HG02943 (cell line): Measurements from ENCODE around the gene ENTHD1.
"Not testable (repeated sequence)": the region's sequence is repeated elsewhere in the genome, so short reads cannot be mapped to it uniquely, and the experiment has no call there.

Experiments used
- ATAC-seq: cut with Tn5 transposase; IDR thresholded peaks from one replicate; pipeline ENCODE4 v1.9.1; 2021; ENCODE audit warnings: mild to moderate bottlenecking, low read depth, moderate library complexity; ENCODE audit not compliant: unreplicated experiment

Gene ENTHD1

DNA sequence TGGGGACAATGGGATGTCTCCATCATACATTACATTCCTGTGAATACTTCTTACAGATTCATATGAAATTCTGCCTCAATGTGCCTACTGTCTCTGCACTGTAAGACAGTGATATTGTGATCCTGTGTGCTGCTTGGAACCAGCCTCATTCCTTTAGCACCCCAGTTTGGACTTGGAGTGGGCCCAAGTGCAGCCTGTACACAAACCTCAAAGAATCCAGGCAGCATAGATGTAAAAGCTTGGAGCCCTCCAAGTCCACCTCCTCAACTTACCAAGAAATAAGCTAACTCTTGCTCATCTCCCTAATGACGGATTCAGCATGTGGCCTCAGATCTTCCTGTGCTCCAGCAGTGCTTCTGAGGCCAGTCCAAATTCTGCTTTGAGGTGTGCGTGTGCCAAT, 31.7 kb upstream of the ENTHD1 start:
- ATAC-seq, result no peak

DNA sequence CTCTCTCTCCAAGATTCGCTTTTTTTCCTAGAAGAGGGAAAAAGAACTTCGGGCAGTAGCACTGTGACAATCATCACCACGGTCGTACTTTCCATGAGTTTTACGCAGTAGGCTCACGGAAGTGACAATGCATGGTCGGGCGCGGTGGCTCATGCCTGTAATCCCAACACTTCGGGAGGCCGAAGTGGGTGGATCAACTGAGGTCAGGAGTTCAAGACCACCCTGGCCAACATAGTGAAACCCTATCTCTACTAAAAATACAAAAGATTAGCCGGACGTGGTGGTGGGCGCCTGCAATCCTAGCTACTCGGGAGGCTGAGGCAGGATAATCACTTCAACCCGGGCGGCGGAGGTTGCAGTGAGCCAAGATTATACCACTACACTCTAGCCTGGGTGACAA, 30.7 kb upstream of the ENTHD1 start:
- no peak for ATAC-seq

DNA sequence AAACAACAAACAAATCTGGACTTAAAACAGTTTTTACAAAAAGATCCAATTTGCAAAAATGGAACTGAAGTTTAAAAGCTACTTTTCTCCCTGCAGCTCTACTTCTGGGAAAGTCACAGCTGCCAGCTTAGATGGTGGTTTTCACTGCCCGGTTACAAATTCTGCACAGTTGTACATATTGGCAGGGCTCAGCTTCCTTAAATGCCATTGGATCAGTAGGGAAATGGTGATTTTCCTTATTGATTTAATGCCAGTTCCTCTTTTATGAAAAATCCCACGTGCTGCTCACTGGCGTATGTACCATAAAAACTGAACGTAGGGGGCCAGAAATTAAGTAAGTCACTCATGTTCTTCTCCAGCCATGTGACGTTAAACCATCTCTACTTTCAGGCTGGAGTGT, 30.1 kb upstream of the ENTHD1 start:
- no peak for ATAC-seq

DNA sequence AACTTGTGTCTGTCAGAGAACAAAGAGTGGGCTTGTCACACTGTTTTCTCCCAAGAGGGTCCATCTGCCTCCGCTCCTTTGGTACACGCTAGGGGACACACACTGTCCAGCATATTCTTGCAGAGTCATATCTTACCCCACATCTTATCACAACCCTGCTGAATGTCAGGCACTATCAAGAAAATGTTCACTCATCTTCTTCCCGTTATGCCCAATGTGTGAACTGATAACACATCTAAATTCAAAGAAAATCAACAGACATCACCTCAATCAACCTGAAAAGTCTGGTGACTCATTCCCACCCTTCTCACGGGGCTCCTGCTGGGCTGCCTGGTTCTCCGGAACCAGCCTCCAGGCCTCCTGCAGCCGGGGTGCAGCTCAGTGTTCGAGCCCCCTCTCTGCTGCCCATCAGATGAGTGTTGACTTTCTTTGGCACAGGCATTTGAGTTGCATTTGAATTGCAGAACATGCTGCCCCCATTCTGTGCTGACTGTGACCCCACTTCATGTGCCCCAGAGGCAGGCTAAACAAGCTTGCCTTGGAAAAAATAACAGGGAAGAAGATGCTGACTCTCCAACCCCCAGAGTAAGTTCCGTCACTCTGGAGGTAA, 26.7 kb upstream of the ENTHD1 start:
- no peak for ATAC-seq

DNA sequence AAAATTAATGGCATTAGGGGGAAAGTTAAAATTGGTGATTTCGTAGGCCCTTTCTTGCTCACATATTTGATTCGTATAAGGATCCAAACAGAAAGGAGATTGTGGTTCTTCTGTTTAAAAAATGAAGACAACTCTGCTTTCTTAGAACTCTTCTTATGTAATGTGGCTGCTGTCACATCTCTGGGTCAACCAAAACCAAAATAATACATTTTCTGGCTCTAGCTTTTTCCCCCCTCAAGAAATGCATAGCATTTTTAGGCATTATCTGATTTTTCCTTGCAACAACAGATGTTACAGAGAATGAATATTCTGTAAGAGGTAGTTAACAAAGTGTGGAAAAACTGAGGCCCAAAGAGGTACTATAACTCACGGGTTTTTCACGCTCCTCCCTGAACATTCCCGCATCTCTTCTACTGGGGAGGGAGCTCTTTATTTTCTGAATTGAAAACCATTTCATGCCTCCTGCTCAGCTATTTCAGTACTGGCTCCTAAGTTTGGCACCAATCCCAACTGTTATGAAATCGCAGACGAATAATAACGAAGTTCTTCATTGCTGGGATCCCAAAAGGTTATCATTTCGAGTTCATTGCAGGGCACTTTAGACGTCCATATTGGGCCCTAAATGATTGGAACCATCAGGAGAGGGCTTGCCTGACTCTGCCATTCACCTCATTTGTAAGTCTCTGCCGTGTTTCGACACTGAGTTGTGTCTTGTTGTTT, 24.4 kb upstream of the ENTHD1 start:
- no peak for ATAC-seq

DNA sequence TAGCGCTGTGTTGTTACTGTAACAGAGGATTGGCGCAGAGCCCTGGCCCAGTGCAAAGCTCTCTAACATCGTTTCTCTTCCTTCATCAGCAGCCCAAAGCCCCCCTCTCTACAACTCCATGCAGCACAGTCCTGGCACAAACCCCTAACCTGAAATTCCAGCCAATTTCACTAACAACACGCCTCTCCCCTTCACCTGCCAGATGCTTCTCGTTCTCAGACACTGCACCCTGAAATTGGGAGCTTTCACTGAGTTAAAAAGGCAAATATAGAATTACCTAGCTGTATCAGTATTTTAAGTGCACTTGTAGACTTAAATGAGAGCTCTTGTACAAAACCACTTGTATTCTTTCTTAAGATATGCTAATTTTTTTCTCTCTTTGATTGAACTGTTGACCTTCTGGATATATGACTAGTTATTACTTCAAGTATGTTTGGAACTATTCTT, 23.7 kb upstream of the ENTHD1 start:
- no peak for ATAC-seq

DNA sequence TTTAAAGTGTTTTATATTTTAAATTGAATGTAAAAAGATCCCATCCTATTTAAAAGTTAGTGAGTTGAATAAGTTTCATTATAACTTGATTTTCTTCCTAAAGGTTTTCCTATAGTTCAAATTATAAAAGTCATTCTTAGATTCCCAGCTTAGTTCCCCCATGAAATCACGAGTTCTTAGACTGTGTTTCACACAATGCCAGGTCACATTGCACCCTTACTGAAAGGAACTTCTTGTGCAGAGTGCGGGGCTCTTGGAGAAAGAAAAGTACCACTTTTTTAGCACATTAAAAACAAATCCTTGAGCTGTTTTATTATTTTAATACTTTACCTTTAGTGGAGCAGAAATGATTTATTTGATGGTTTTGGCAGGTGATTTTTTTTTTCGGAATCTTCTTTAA, 22.9 kb upstream of the ENTHD1 start:
- ATAC-seq, result no peak

DNA sequence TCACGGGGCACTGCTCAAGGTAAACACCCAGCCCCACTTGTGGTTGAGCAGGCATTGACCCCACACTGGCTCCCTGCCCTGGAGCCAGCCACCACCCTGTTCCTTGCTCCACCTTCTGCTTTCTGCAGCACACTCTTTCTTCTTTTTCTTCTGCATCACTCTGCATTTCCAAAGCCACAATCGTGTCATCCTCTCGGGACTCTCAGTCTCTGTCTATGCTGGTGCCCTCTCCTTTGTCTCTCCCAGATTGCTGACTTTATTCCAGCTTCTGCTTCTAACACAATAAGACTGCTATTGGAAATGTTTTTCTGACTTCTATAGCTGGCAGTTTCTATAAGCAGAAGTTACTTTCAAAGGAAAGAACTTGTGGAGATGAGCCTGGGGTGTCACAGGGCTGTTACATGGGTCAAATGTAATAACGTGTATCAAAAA, 21.8 kb upstream of the ENTHD1 start:
- no peak for ATAC-seq

DNA sequence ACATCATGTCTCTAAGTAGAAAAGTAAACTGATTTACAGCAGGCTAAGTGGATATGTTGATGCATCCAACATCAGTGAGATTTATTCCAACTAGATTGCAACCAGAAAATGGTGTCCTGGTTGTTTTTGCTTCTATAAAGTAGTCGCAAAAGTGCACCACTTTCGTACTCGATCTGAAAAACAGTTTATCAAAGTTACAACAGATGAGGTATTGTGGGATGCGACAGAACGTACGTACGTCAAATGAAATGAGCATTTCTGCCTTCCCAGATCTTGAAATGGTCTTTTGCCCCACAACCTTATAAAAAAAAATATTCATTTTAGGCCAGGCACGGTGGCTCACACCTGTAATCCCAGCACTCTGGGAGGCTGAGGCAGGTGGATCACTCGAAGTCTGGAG, 21.0 kb upstream of the ENTHD1 start:
- no peak for ATAC-seq

DNA sequence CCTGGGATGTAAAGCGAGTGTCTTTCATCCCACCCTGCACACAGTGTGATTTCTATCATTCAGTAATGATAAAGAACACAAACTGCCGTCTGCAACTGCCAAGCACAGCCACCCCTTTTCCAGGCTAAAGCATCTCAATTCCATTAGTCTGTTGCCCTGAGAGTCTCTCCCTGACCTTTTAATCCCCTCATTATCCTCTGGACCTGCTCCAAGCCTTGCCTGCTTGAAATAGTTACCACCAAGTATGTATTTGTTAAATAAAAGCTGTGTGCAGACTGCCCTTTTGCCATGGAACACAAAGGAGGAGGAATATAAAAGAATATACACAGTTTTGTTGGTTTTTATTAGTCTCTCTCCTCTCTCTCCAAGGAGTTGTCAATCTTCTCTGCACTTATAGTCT, 20.3 kb upstream of the ENTHD1 start:
- ATAC-seq, result no peak

DNA sequence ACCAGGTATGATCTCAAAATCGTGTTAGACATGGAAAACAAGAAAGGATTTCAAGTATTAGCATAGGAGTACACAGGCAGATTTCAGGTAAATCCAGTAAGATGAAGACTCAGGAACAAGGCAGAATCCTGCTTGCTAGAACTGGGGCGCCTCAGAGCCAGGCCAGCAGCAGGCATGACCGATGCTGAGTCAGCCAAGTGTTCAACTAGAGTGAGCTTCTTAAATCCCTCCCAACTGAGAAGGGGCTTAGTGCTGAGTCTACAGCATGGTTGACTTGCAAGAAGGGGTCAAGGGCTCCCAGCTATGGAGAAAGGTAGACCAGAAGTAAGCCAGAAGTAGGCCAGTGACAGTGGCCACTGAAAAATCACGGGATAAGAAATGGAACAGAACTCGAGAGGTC, 19.8 kb upstream of the ENTHD1 start:
- no peak for ATAC-seq

DNA sequence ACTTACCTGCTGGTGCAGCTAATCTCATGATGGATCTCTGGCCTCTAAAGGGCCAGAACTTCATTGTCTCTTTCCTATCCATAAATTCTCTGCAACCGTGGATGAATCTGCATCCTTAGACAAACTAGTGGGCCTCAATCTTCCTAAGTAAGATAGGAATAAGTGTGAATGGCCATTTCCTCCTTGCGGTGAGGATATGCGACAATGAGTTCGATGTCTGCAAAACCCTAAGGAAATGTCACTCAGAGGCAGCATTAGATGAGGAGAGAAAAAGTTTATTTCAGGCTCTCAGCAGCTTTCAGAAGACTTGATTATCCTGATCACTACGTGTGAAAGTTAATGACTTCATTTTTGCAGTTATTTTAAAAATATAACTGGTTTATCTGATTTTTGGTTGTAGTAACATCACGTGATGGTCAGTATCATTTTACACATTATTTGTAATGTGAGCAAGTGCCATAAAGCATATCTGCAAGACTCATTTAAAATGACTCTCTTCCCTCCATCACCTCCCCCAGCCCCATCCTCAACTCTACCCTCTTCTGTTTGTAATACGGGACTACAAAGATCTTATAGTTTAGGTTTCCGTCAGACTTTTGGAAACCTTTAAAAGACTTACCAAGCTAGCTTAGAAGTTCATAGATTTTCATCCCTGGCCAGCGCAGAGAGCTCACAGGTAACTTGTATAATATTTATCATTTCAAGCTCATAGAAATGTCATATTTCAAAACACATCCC, 17.5 kb upstream of the ENTHD1 start:
- ATAC-seq, result no peak

DNA sequence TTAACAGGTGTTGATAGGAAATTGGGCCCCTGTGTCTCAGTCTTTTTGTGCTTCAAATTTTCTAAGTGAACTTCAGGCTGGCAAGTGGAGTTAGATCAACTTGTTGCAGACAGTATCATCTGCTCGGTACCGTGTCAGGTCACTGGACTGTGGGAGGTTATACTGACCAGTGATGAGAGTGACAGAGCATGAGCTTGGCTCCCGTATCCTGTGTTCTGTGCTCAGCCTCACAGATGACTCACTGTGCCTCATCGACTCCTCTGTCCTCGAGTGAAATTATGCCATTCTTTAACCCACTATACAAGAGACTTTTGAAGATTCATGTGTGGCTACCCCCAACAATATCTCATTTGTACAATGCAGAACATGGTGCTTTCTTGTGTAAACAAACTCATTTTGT, 15.2 kb upstream of the ENTHD1 start:
- ATAC-seq, result no peak

DNA sequence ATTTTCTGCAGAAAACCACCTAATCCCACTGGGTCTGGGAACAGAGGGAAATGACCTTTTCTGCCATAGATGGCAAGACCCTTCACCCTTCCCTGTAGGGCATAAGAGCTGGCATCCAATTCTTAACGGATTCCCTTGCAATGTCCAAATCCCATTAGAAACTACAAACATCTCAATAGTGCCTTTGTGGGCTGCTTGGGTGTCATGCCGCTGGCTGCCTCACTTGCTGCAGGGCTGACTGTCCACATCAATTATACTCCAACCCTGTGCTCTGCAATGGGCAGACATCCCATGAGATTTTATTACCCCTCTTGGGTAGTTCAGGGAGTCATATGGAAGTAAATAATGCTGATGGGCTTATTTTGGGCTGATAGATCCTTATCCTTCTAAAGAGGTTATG, 14.6 kb upstream of the ENTHD1 start:
- no peak for ATAC-seq

DNA sequence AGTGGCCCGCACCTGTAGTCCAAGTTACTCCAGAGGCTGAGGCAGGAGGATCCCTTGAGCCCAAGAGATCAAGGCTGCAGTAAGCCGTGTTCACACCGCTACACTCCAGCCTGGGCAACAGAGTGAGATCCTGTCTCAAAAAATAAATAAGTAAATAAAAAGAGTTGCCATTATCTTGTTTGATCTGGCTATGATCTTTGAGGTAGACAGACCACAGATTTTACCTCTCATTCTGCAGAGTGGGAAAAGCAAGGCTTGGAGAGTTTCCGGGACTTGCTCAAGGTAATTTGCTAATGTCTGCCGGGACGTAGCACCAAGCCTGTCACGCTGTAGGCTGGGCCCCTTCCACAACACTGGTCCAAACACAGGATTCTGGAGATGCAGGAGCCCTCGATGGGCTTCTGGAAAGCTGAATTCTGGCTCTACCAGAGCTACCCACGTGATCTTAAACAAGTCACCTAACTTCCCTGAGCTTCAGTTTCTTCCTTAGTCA, 14.1 kb upstream of the ENTHD1 start:
- no peak for ATAC-seq

DNA sequence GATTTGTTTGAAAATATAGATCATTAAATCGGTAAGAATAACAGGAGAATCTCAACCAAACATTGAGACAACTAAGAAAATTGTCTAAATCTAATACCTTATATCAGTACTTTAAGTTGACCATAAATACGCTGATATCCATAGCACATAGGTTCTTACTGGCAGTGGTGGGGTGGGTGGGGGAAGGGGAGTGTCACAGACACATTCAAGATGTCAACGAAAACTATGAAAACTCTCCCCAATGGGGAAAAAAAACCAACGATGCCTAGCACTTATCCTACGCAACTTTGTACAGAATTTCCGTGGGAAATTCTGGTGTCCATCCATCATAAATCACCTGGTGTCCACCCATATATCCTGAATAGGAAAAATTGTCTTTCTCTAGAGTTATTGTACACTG, 13.5 kb upstream of the ENTHD1 start:
- no peak for ATAC-seq

DNA sequence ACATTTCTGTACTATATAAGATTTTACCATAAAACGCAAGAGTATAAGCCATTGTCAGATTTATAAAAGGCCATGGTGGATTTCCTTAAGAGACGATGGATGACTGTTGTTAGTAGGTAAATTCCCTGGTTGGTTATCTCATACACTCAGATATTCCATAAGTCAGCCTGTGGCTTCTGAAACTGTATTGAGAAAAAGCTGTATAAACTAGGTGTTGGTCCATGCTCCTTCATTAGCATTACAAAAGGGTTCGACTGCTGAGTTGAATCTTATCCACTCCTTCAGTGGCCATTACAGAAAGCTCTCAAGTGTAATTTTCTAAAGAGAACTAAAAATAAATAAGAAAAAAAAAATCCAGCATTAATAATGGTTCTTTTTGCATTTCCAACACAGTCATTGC, 12.6 kb upstream of the ENTHD1 start:
- ATAC-seq, result no peak

DNA sequence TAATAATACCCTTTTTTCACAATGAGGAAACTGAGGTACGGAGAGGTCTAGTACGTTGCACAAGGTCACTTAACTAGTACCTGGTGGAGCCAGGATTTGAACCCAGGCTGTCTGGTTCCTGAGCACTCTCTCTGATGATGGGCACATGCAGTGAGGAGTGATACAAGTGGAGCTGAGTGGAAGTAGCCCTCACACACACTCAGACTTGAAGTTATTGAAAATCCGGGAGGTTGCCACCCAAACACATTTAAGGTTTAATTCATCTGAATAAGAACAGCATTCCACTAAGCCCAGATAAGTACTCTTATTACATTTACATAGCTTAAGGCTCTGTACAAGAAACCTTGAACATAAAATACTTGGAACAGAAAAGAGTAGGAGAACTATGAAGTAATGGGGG, 12.1 kb upstream of the ENTHD1 start:
- no peak for ATAC-seq

DNA sequence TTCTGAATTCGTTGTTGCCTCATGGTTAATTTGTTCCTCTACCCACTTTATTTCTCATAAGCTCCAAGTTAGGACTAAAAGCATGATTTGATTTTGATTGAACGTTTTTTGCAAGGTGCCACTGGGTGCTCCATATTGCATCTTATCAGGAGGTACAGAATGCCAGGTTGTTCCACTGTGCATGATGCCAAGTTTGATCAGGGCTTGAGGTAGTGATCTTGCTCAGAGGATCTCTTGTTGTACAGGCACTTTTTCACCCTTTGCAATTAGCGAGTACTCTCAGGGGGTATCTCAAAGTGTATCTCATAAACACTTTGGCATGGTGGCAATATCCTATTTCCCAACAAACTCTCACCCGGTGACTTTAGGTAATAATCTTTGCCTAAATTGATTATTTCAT, 11.3 kb upstream of the ENTHD1 start:
- ATAC-seq, result no peak

DNA sequence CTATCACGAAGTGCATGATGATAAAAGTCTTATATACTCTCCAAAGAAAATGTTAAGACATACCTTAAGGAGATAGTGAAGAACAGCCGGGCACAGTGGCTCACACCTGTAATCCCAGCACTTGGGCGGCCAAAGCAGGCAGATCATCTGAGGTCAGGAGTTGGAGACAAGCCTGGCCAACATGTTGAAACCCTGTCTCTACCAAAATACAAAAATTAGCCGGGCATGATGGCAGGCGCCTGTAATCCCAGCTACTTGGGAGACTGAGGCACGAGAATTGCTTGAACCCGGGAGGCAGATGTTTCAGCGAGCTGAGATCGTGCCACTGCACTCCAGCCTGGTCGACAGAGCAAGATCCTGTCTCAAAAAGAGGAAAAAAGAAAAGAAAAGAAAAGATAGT, 10.5 kb upstream of the ENTHD1 start:
- ATAC-seq, result not testable (repeated sequence)

DNA sequence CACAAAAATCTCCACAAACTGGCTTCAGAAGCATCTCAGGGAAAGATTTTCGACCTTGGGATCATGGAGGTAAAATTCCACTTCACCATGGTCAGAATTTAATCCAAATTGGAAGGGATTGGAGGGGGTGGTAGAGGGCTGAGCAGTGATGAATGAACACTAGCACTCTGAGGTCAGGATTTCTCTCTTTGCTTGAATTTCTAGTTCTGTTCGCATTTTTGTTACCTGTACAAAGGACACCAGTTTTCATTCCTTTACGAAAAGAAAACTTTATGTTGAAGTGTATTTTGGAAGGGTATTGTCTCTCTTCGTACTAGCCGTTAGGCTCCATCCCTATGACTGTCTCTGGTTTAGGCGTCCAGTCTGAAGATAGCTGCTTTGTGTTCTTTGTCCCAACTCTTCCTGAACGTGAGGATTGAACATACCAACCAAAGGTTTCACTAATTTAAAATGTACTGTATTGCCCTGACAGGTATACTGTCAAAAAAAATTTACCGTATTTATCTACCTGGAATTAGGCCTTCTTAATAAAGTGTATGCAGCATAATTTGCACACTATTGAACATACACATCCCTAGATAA, 8.1 kb upstream of the ENTHD1 start:
- ATAC-seq, result no peak
